ENCODE measurements around the gene TOP2A.

DNA sequence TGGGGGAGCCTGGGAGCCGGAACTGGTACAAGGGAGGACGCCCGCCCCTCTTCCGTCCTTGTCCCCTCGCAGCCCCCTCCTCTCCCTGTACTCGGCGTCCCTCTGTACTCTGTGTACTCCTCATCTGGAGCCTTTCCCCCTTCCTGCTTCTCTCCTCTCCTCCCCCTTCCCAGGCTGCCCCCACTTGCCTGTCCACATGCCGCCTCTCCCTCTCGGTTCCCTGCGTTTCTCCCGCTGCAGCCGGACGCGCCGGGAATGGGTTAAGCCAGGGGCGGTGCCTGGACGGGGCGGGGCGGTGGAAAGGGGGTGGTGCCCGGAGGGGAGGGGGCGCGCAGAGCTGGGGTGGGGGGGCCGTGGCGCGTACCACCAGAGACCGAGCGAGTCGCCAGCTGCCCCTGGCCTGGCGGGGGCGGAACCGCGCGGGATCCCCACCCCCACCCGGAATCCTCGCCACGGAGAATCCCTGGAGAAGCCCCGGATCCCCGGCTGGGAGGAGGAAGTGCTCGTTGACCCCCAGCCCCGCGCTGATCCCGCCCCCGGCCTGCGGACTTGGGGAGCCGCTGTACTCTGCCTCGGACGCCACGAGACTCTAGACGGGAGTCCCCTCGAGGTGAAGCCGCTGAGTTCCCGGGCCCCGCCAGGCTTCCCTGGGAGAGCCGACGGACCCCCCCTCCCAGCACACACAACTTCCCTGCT, 75.7 kb downstream of the TOP2A start:
- TF ChIP-seq, protein P1, sequence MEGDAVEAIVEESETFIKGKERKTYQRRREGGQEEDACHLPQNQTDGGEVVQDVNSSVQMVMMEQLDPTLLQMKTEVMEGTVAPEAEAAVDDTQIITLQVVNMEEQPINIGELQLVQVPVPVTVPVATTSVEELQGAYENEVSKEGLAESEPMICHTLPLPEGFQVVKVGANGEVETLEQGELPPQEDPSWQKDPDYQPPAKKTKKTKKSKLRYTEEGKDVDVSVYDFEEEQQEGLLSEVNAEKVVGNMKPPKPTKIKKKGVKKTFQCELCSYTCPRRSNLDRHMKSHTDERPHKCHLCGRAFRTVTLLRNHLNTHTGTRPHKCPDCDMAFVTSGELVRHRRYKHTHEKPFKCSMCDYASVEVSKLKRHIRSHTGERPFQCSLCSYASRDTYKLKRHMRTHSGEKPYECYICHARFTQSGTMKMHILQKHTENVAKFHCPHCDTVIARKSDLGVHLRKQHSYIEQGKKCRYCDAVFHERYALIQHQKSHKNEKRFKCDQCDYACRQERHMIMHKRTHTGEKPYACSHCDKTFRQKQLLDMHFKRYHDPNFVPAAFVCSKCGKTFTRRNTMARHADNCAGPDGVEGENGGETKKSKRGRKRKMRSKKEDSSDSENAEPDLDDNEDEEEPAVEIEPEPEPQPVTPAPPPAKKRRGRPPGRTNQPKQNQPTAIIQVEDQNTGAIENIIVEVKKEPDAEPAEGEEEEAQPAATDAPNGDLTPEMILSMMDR (IDR thresholded peaks at IDR 0.05): no peak
- no peak for TF ChIP-seq POLR2A (IDR thresholded peaks at IDR 0.05)
